NT2/D1 (cell line): Measurements from ENCODE around the gene MMP26.
"Not testable (repeated sequence)": the region's sequence is repeated elsewhere in the genome, so short reads cannot be mapped to it uniquely, and the experiment has no call there.

Experiments used
- DNase-seq: peaks from one replicate; pipeline ENCODE4 v3.0.0-alpha.2; 2011; ENCODE audit warnings: low read depth, low spot score
- H3K27me3 ChIP-seq: 2 replicates; pipeline ENCODE4 v1.6.0; 2011; ENCODE audit warnings: mild to moderate bottlenecking; ENCODE audit not compliant: insufficient read length, insufficient read depth
- H3K36me3 ChIP-seq: 2 replicates; pipeline ENCODE4 v1.6.1; 2011; ENCODE audit warnings: mild to moderate bottlenecking, low read length, mixed read lengths; ENCODE audit not compliant: insufficient read depth, insufficient read length
- H3K4me1 ChIP-seq: 2 replicates; pipeline ENCODE4 v1.5.1; 2011; ENCODE audit not compliant: insufficient read depth, insufficient read length
- H3K4me3 ChIP-seq: 2 replicates; pipeline ENCODE4 v1.5.1; 2011; ENCODE audit warnings: low read depth; ENCODE audit not compliant: insufficient read length
- H3K9ac ChIP-seq: 2 replicates; pipeline ENCODE4 v1.6.0; 2011; ENCODE audit warnings: low read depth; ENCODE audit not compliant: insufficient read length
- H3K9me3 ChIP-seq: 2 replicates; pipeline ENCODE4 v1.5.1; 2011; ENCODE audit warnings: mild to moderate bottlenecking, low read length; ENCODE audit not compliant: insufficient read depth
- SUZ12 ChIP-seq: IDR thresholded peaks from 2 replicates; pipeline ENCODE4 v1.6.1; 2011; ENCODE audit not compliant: insufficient read length, insufficient read depth; ENCODE audit errors: extremely low read depth
- YY1 ChIP-seq: IDR thresholded peaks from 2 replicates; pipeline ENCODE4 v1.6.1; 2011; ENCODE audit not compliant: insufficient read length, insufficient read depth
- ZNF274 ChIP-seq: IDR thresholded peaks from 2 replicates; pipeline ENCODE4 v1.6.1; 2011; ENCODE audit warnings: mild to moderate bottlenecking, low read depth, low read length

MMP26 gene

DNA sequence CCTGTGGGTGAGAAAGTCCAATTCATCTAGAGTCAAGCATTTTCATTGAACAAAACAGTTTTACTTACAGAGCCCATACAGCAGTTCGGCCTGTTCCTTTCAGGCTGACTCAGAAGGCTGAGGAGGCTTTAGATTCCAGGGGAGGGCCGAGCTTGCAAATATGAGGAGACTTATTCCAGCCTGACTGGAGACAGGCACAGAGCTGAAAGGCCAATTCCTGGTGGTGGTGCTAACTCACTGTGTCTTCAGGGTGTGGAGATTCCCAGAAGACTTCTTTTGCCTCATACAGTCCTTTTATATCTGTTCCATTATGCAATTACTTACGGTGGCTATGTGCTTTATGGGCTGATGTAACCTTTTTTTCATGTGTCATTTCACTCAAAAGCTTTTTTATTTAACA is 7.0 kb upstream of the MMP26 start, which contains the start of gene OR51E2:
Gene OR51E2 (minus strand): TSS at position 269 of the 400 bp plus-strand sequence. CDS start 15,142 bp downstream, outside the sequence.
- H3K9ac ChIP-seq = no peak within 1 kb of the TSS
- no peak for DNase-seq
- no peaks in the 10 kb centered on the region for H3K27me3 ChIP-seq
- TF ChIP-seq ZNF274 (no peak), SUZ12 (no peak), YY1 (no peak)
- no peaks in the 10 kb centered on the region for H3K9me3 ChIP-seq
- H3K4me3 ChIP-seq = no peak within 1 kb of the TSS
- no peaks in the 10 kb centered on the region for H3K4me1 ChIP-seq
- H3K36me3 ChIP-seq = no peaks in the 10 kb centered on the region

DNA sequence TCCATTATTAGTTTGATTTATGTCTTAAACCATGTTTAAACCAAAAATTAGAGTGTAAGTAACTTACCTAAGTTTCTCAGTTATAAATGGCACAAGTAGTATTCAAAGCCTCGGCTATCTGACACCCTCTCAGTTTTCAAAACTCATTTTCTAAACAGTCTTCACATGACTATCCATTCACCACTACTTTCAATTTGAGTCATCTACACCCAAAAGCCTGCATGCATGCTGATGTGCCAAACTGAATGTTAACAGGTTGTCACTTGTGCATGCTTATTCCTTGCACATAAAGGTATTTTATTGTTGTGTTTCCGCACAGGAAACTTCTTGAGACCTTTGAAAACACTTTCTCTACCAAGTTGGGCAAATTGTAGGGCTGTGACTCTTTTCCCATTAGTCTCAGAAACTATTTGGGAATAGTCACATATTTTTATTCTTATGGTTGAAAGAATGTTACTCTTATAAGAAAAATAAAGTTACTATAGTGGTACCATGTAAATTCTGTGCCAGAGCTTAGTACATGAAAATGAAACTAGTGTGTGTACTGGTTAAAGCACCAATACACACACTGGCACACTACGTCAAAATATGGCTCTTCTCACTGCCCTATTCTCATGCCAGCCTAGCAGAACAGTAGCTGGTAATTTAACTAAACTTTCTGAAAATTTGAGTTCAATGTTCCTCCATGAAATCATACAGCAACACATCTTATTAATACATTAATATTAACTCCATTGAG is 4.7 kb upstream of the MMP26 start:
- Histone ChIP-seq H3K27me3 (no peaks in the 10 kb centered on the region), H3K9me3 (no peaks in the 10 kb centered on the region), H3K36me3 (no peaks in the 10 kb centered on the region), H3K4me3 (no peak overlapping the region), H3K9ac (no peak overlapping the region), H3K4me1 (no peaks in the 10 kb centered on the region)
- TF ChIP-seq YY1 (no peak), SUZ12 (no peak), ZNF274 (no peak)
- DNase-seq = no peak

DNA sequence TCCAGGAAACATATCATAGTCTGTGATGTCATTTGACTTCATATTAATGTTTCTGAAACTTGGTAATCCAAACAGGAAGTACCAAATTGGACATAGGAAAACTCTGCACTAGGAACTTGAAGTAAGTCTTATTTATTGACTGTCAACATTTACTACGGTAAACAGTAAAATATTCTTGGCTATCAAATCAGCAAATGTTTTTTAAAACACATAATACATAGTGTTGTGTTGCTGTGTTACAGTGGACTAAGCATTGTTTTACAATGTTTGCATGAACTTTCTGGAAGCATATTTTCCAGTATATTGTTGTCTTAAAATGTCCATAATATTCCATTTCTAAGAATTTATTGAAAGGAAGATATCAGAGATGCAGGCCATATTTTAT is 4.2 kb upstream of the MMP26 start:
- no peak for DNase-seq
- H3K4me3 ChIP-seq = no peak overlapping the region
- H3K27me3 ChIP-seq = no peaks in the 10 kb centered on the region
- H3K4me1 ChIP-seq = no peaks in the 10 kb centered on the region
- no peak overlapping the region for H3K9ac ChIP-seq
- H3K9me3 ChIP-seq = no peaks in the 10 kb centered on the region
- no peak for TF ChIP-seq SUZ12
- TF ChIP-seq ZNF274 = no peak
- TF ChIP-seq YY1 = no peak
- no peaks in the 10 kb centered on the region for H3K36me3 ChIP-seq

DNA sequence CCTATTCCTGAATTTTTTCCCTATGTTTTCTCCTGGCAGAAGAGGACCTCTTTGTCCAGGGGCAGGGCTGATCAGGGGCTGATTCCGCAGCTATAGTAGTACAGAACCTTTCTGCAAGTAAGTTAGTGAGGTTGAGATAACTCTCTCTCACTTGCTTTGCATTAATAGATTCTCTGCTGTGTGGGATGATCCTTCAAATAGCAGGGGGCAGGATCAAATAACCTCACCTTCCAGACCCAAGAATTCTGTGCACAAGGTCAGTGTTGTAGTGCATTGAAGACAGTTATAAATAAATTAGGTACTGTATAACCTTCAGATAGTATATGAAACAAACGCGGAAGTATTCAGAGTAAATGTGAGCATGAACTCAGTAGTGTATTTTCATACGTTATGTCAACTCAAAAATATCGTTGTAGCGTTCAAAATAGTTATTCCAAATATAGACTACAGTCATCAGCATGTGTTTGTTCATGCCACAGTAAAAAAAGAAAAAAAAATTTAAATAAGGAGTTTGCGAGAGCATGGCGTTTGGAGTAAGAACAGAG is 278 bp downstream of the MMP26 start:
- H3K27me3 ChIP-seq = no peaks in the 10 kb centered on the region
- no peak overlapping the region for H3K4me3 ChIP-seq
- no peaks in the 10 kb centered on the region for H3K36me3 ChIP-seq
- H3K9ac ChIP-seq = no peak overlapping the region
- H3K9me3 ChIP-seq = no peaks in the 10 kb centered on the region
- TF ChIP-seq ZNF274 (no peak), SUZ12 (no peak), YY1 (no peak)
- no peak for DNase-seq
- H3K4me1 ChIP-seq = no peaks in the 10 kb centered on the region

DNA sequence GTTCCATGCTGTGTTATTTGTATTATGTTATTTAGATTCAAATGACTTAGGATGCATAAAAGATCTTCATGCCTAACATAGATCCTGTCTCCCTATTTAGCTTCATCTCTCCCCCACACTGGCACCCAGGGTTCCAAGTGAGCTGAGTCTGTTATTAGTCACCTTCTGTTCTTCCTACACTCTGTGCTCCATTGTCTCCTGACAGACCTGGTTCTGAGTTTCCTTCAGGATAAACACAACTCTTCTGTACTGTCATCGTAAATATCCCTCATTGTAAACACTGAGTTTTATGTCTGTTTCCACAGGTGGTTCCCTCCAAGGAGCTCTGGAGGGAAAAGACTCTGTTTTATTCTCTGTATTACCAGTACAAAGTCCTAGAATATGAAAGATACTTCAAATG is 8.7 kb downstream of the MMP26 start:
- Histone ChIP-seq H3K9ac (no peak overlapping the region), H3K9me3 (no peaks in the 10 kb centered on the region), H3K36me3 (no peaks in the 10 kb centered on the region), H3K4me3 (no peak overlapping the region), H3K27me3 (no peaks in the 10 kb centered on the region), H3K4me1 (no peaks in the 10 kb centered on the region)
- TF ChIP-seq YY1 (no peak), ZNF274 (no peak), SUZ12 (no peak)
- DNase-seq = no peak

DNA sequence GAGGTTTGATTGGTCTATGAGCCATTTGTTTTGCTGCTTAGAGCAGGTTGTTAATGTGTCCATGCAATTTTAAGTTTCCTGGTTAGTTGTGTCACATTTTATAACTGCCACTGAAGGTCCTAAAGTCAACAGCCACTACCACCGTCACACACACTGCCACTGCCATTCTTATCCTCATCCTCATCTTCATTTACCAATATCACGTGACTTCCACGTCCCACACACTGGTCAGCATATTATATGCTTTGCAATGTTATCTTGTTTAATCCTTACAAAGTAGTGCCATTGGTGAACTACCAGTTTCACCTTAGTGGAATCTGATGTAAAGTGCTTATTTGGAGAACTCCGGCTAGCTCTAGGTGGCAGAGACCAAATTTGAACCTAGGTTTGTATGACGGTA is 9.7 kb downstream of the MMP26 start:
- no peak for DNase-seq
- Histone ChIP-seq H3K4me3 (no peak overlapping the region), H3K27me3 (no peaks in the 10 kb centered on the region), H3K36me3 (no peaks in the 10 kb centered on the region), H3K4me1 (no peaks in the 10 kb centered on the region), H3K9ac (no peak overlapping the region), H3K9me3 (no peaks in the 10 kb centered on the region)
- TF ChIP-seq SUZ12 (no peak), ZNF274 (no peak), YY1 (no peak)

DNA sequence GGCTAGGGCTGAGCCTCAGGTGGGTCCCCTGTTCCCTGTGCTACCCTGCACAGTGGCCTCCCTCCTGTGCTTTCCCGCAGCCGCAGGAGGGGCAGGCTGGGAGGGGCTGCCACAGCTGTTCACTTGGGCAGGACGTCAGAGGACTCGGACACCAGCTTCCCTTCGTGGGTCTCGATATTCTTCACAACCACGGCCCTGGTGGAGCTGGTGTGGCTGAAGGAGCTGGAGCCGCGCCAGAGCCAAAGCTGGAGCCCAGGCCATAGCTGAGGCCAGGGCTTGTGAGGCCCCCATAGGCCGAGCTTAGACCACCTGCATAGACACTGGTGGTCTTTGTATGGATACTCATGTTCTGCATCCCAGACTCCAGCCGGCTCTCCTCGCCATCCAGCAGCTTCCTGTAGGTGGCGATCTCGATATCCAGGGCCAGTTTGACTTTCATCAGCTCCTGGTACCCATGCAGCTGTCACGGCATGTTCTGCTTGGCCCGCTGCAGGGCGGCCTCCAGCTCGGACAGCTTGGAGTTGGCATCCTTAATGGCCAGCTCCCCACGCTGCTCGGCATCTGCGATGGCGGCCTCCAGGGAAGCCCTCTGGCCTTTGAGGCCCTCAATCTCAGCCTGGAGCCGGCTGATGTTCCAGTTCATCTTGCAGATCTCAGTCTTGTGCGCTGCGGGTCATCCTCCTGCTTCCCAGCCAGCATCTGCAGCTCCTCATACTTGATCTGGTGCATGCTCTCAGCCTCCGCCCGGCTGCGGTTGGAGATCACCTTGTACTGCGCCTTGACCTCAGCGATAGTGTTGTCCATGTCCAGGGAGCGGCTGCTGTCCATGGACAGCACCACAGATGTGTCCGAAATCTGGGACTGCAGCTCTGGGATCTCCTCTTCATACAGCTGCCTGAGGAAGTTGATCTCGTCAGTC is 18.3 kb downstream of the MMP26 start:
- H3K9me3 ChIP-seq, H3K4me1 ChIP-seq, H3K36me3 ChIP-seq, DNase-seq, H3K9ac ChIP-seq, H3K4me3 ChIP-seq, H3K27me3 ChIP-seq: not testable (repeated sequence)
